Activated T-cell treated with anti-CD3 and anti-CD28 coated beads, Interleukin-2, amount 50 U/mL, for 4 hours (primary cell): Measurements from ENCODE around the gene HS3ST2. TPM values are rescaled to one million over a fixed set of nuclear protein-coding genes. Genes with fewer than 3 reads are reported as not detected.
"Not testable (repeated sequence)": the region's sequence is repeated elsewhere in the genome, so short reads cannot be mapped to it uniquely, and the experiment has no call there.

Source experiments
- ATAC-seq, 2 donors: fragments of 200-7000 bp; cut with Tn5 transposase; one replicate each; pipeline ENCODE4 v1.10.0; 2021
- DNase-seq: peaks from one replicate; pipeline ENCODE4 v3.0.0-alpha.2; 2020
- H3K27me3 Mint-ChIP-seq: one replicate; pipeline ENCODE4 v1.8.0; 2021; ENCODE audit warnings: low read depth, mixed read lengths
- H3K36me3 Mint-ChIP-seq: one replicate; pipeline ENCODE4 v1.8.0; 2022; ENCODE audit warnings: mixed read lengths; ENCODE audit not compliant: insufficient read depth
- H3K4me1 Mint-ChIP-seq: one replicate; pipeline ENCODE4 v1.8.0; 2021; ENCODE audit warnings: low read depth, mixed read lengths
- H3K4me3 Mint-ChIP-seq: one replicate; pipeline ENCODE4 v1.8.0; 2021; ENCODE audit warnings: mild to moderate bottlenecking, moderate library complexity, mixed read lengths
- H3K9me3 Mint-ChIP-seq: one replicate; pipeline ENCODE4 v1.8.0; 2021; ENCODE audit warnings: mixed read lengths
- total RNA-seq, 3 donors: library from RNA; stranded (reverse); gene quantifications; one replicate each; pipeline ENCODE4 v1.2.1, GENCODE V29; 2021

The HS3ST2 gene
- total RNA-seq, 3 donors from 2014 or later = not detected

- Mint-ChIP-seq H3K4me1 (no peaks in the 10 kb centered on the region), H3K4me3 (no peak overlapping the region), H3K9me3 (no peaks in the 10 kb centered on the region), H3K36me3 (no peaks in the 10 kb centered on the region), H3K27me3 (peaks cover 21% of the 10 kb centered on the region)
- ATAC-seq = no peak
- no peak for DNase-seq
These were observed 65.0 kb downstream of the HS3ST2 start for GRCh38 chr16:22878955-22879354.

GRCh38 chr16:22879466-22879865 lies 65.5 kb downstream of the HS3ST2 start:
- DNase-seq (no peak), ATAC-seq (no peak)
- Mint-ChIP-seq H3K4me3 (no peak overlapping the region), H3K36me3 (no peaks in the 10 kb centered on the region), H3K9me3 (no peaks in the 10 kb centered on the region), H3K27me3 (peaks cover 21% of the 10 kb centered on the region), H3K4me1 (no peaks in the 10 kb centered on the region)

- Mint-ChIP-seq H3K4me3 (no peak overlapping the region), H3K27me3 (peaks cover 13% of the 10 kb centered on the region), H3K36me3 (no peaks in the 10 kb centered on the region), H3K9me3 (no peaks in the 10 kb centered on the region), H3K4me1 (no peaks in the 10 kb centered on the region)
- ATAC-seq (no peak), DNase-seq (no peak)
These were observed 69.0 kb downstream of the HS3ST2 start for GRCh38 chr16:22882981-22883380.

DNA sequence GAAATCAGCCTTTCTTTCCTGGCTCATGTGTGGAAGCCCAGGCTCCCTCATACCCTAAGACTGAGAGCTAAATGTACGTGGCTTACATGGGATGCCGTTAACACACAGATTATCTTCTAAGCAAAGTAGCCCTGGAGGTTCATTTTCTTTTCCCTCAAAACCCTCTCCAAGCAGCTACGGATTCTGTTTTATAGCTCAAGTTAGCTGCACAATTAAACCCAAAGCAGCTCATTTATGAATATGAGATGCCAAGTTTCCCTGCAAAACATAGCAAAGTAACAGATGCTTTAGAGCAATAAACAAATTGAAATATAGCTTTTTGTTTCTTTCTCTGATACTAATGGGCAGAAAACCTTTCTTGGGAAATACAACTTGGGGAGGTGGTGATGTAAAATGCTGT lies 72.0 kb downstream of the HS3ST2 start:
- Mint-ChIP-seq H3K36me3 (no peaks in the 10 kb centered on the region), H3K9me3 (no peaks in the 10 kb centered on the region), H3K4me3 (no peak overlapping the region), H3K27me3 (peaks cover 5% of the 10 kb centered on the region), H3K4me1 (no peaks in the 10 kb centered on the region)
- ATAC-seq (no peak), DNase-seq (no peak)

GRCh38 chr16:22886927-22887326 lies 73.0 kb downstream of the HS3ST2 start:
- Mint-ChIP-seq H3K27me3 (peaks cover 3% of the 10 kb centered on the region), H3K4me1 (no peaks in the 10 kb centered on the region), H3K4me3 (no peak overlapping the region), H3K9me3 (no peaks in the 10 kb centered on the region), H3K36me3 (no peaks in the 10 kb centered on the region)
- DNase-seq (no peak), ATAC-seq (no peak)

DNA sequence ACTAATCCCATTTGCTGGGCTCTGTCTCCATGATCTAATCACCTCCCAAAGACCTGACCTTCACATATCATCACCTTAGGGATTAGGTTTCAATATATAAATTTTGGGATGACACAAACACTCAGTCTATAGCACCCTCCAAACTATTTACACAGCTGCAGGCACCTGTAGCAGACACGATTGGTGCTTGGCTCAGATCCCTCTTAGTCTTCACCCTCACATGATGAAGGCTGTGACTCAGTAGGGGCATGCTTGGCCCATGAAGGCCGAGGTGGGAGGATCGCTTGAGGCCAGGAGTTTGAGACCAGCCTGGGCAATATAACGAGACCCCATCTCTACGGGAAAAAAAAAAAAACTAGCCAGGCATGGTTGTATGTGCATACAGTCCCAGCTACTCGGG lies 73.5 kb downstream of the HS3ST2 start:
- no peak for ATAC-seq
- H3K4me3 Mint-ChIP-seq = no peak overlapping the region
- H3K27me3 Mint-ChIP-seq = peaks cover 3% of the 10 kb centered on the region
- H3K9me3 Mint-ChIP-seq = no peaks in the 10 kb centered on the region
- no peak for DNase-seq
- H3K4me1 Mint-ChIP-seq = no peaks in the 10 kb centered on the region
- H3K36me3 Mint-ChIP-seq = no peaks in the 10 kb centered on the region

GRCh38 chr16:22888791-22889190 lies 74.8 kb downstream of the HS3ST2 start:
- H3K4me3 Mint-ChIP-seq = no peak overlapping the region
- no peak for DNase-seq
- no peaks in the 10 kb centered on the region for H3K36me3 Mint-ChIP-seq
- H3K27me3 Mint-ChIP-seq = peaks cover 3% of the 10 kb centered on the region
- no peaks in the 10 kb centered on the region for H3K4me1 Mint-ChIP-seq
- ATAC-seq = no peak
- no peaks in the 10 kb centered on the region for H3K9me3 Mint-ChIP-seq

DNA sequence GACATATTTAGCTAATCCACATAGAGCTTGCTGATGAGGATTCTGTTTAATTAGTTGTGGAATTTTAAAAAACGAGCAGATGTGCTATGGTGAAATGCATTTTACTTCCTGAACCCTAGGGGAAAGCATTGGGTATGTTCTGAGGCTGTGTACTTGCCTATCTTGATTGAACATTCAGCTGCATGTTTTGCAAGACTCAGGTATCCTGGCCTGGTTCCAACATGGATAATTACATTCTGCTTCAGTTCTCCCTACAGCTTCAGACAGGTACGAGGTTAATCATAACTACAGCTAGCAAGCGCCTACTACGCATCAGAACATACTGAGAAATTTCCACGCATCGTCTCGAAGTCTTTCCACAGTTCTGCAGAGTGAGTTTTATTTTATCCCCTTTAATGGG lies 77.0 kb downstream of the HS3ST2 start:
- no peaks in the 10 kb centered on the region for H3K4me1 Mint-ChIP-seq
- H3K36me3 Mint-ChIP-seq = no peaks in the 10 kb centered on the region
- no peak overlapping the region for H3K4me3 Mint-ChIP-seq
- ATAC-seq (no peak), DNase-seq (no peak)
- H3K27me3 Mint-ChIP-seq = peaks cover 13% of the 10 kb centered on the region
- H3K9me3 Mint-ChIP-seq = no peaks in the 10 kb centered on the region

GRCh38 chr16:22897184-22897583 lies 83.2 kb downstream of the HS3ST2 start:
- Mint-ChIP-seq H3K4me1 (no peaks in the 10 kb centered on the region), H3K36me3 (no peaks in the 10 kb centered on the region), H3K4me3 (no peak overlapping the region), H3K27me3 (peaks cover 20% of the 10 kb centered on the region), H3K9me3 (no peaks in the 10 kb centered on the region)
- ATAC-seq (no peak), DNase-seq (no peak)

DNA sequence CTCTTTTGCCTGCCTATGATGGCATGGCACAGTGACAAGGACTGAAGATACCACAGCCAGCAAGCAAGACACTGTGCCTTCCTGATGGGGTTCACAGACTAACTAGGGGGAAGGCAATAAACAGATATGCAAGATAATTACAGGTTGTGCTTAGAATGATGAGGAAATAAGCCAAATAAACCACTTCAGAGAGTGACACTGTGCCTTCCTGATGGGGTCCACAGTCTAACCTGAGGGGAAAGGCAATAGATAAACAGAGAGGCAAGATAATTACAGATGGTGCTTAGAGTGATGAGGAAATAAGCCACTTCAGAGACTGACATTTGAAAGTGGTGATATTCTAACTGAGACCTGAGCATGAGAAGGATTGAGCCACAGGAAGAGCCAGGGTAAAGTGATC lies 84.2 kb downstream of the HS3ST2 start:
- Mint-ChIP-seq H3K9me3 (no peaks in the 10 kb centered on the region), H3K27me3 (peaks cover 22% of the 10 kb centered on the region), H3K4me3 (no peak overlapping the region), H3K36me3 (no peaks in the 10 kb centered on the region), H3K4me1 (no peaks in the 10 kb centered on the region)
- DNase-seq (no peak), ATAC-seq (no peak)

DNA sequence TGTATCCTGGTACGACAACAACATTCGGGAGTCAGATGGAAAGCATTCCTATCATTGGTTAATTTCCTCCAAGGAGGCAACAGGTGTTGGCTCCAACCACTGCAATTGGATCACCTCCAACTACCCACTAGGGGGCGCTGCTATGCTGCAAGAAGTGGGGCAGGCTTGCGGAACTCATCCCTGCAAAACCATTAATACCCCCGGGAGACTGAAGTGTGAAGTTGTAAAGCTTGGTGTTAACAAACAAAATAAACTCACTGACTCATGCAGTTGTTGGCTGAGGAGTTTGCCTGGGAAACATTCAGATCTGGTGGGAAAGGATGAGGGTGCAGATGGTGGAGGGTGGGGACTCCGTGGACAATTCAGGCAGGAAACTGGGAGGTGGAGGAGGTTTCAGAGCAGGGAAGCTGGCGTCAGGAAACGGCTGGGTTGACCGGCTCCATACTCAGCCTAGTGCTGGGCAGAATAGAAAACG lies 84.9 kb downstream of the HS3ST2 start:
- ATAC-seq = no peak
- H3K36me3 Mint-ChIP-seq = no peaks in the 10 kb centered on the region
- H3K27me3 Mint-ChIP-seq = peaks cover 22% of the 10 kb centered on the region
- H3K9me3 Mint-ChIP-seq = no peaks in the 10 kb centered on the region
- no peak overlapping the region for H3K4me3 Mint-ChIP-seq
- peak; percentile 17 for DNase-seq
- H3K4me1 Mint-ChIP-seq = no peaks in the 10 kb centered on the region

DNA sequence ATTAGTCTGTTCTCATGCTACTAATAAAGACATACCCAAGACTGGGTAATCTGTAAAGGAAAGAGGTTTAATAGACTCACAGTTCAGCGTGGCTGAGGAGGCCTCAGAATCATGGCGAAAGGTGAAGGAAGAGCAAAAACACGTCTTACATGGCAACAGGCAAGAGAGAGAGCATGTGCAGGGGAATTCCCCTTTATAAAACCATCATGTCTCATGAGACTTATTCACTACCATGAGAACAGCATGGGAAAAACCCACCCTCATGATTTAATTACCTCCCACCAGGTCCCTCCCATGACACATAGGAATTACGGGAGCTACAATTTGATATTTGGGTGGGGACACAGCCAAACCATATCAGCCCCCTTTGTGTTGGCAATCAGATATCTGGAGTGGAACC lies 85.6 kb downstream of the HS3ST2 start:
- not testable (repeated sequence) for H3K4me3 Mint-ChIP-seq, H3K9me3 Mint-ChIP-seq, H3K36me3 Mint-ChIP-seq, DNase-seq, H3K4me1 Mint-ChIP-seq
- peaks cover 20% of the 10 kb centered on the region for H3K27me3 Mint-ChIP-seq
- peak; percentile 30 to 54 for ATAC-seq

DNA sequence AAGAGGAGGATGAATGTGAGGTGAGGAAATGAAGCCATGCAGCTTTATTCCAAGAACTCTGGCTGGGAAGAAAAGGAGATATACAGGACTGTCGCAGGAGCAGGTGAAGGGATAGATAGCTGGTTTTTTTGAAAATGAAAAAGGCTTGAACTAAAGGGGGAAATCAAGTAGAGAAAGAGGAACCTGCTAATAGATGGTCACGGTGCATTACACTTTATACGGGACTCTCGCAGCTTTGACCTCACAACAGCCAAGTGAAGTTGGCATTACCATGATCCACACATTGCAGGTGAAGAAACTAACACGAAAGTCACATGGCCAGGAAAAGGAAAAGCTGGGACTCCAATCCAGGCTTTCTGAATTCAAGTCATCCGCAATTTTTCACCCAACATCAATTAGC lies 86.9 kb downstream of the HS3ST2 start:
- DNase-seq (no peak), ATAC-seq (no peak)
- peaks cover 19% of the 10 kb centered on the region for H3K27me3 Mint-ChIP-seq
- H3K36me3 Mint-ChIP-seq = no peaks in the 10 kb centered on the region
- no peaks in the 10 kb centered on the region for H3K4me1 Mint-ChIP-seq
- H3K9me3 Mint-ChIP-seq = no peaks in the 10 kb centered on the region
- H3K4me3 Mint-ChIP-seq = no peak overlapping the region

DNA sequence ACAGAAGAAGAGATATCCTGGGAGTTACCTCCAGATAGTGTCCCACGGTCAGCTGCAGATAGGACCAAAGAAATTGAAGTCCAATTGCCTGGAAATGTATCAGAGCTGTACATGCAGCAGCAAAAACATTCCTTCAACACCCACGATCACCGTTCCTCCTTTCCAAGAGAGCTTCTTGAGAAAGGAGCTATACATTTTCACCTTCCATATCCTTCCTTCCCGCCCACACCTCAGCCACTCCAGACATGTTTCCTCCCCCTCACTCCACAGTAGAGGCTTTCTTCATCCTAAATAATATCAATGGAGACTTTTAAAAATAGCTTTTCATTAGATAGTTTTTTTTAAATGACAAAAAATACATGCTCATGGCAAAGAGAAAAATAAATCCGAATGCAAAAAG lies 87.6 kb downstream of the HS3ST2 start:
- no peaks in the 10 kb centered on the region for H3K4me1 Mint-ChIP-seq
- no peaks in the 10 kb centered on the region for H3K9me3 Mint-ChIP-seq
- DNase-seq (no peak), ATAC-seq (no peak)
- no peak overlapping the region for H3K4me3 Mint-ChIP-seq
- no peaks in the 10 kb centered on the region for H3K36me3 Mint-ChIP-seq
- peaks cover 15% of the 10 kb centered on the region for H3K27me3 Mint-ChIP-seq

DNA sequence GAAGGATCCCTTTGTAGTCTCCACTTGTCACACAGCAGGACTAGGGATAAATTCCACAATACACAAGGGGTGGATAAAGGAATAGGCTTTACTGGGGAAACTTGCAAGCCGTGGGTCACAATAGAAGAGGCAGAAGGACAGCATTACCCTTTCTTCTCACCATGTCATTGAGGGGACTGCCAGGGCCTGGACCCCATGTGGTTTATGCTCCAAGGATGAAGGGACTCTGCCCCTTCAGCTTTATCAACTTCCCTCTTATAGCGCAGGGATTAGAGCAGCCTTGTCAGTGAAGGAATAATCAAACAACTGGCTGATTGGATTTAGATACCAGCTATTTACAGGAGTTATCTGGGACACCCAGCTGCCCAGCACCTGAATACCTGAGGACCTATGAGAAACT lies 89.8 kb downstream of the HS3ST2 start:
- no peak for DNase-seq
- Mint-ChIP-seq H3K27me3 (peaks cover 21% of the 10 kb centered on the region), H3K36me3 (no peaks in the 10 kb centered on the region), H3K4me3 (no peak overlapping the region), H3K9me3 (no peaks in the 10 kb centered on the region), H3K4me1 (no peaks in the 10 kb centered on the region)
- ATAC-seq = no peak

DNA sequence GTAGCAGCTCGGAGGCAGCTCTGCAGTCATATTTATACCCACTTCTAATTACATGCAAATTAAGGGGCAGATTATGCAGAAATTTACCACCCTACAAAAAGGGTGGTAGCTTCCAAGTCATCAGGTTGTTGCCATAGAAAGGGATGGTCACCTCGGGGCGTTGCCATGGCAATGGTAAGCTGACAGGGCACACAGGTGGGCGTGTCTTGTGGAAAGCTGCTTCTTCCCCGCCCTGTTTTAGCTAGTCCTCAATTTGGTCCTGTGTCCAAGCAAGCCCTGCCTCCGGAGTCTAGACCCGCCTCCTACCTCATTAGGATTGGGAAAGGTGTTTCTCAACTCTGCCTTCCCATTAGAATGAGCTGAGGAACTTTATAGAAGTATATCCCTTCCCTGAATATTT lies 98.7 kb downstream of the HS3ST2 start:
- Mint-ChIP-seq H3K36me3 (no peaks in the 10 kb centered on the region), H3K27me3 (peaks cover 5% of the 10 kb centered on the region), H3K4me3 (no peak overlapping the region), H3K4me1 (no peaks in the 10 kb centered on the region), H3K9me3 (no peaks in the 10 kb centered on the region)
- ATAC-seq (no peak), DNase-seq (no peak)
